Measurements from ENCODE around the gene PNPLA2. TPM values are rescaled to one million over a fixed set of nuclear protein-coding genes. Genes with fewer than 3 reads are reported as not detected.

The PNPLA2 gene
- total RNA-seq, 1 donor from 2014 or later: 107 TPM

GRCh38 chr11:869399-870126, 50.8 kb downstream of the PNPLA2 start:
- ATAC-seq (peak; percentile 2), DNase-seq (ENCODE audit: low spot score) (no peak)

GRCh38 chr11:870127-870413, 51.4 kb downstream of the PNPLA2 start:
- DNase-seq (ENCODE audit: low spot score) (no peak), ATAC-seq (peak; percentile 14)

GRCh38 chr11:870418-870817, 51.7 kb downstream of the PNPLA2 start:
- no peak for DNase-seq (ENCODE audit: low spot score)
- ATAC-seq: no peak

GRCh38 chr11:871472-871871, 52.8 kb downstream of the PNPLA2 start:
- no peak for ATAC-seq
- DNase-seq (ENCODE audit: low spot score): no peak

- DNase-seq (ENCODE audit: low spot score) (no peak), ATAC-seq (no peak)
These were observed 54.1 kb downstream of the PNPLA2 start for GRCh38 chr11:872799-873198.

GRCh38 chr11:873706-874105, 55.0 kb downstream of the PNPLA2 start:
- no peak for ATAC-seq
- no peak for DNase-seq (ENCODE audit: low spot score)

Other genes with a start within 250 kb of the PNPLA2 start
- 25.4 TPM for gene PHRF1, start 242.4 kb upstream of the PNPLA2 start, total RNA-seq
- gene IRF7, start 203.0 kb upstream of the PNPLA2 start, total RNA-seq: 38.5 TPM
- gene CDHR5, start 194.0 kb upstream of the PNPLA2 start, total RNA-seq: 64.8 TPM
- gene SCT, start 191.7 kb upstream of the PNPLA2 start, total RNA-seq: 0.81 TPM
- 0.68 TPM for gene DRD4, start 181.6 kb upstream of the PNPLA2 start, total RNA-seq
- gene DEAF1, start 123.7 kb upstream of the PNPLA2 start, total RNA-seq: 14.8 TPM
- gene TMEM80, start 123.1 kb upstream of the PNPLA2 start, total RNA-seq: 16.8 TPM
- 190 TPM for gene EPS8L2, start 112.7 kb upstream of the PNPLA2 start, total RNA-seq
- 147 TPM for gene TALDO1, start 71.5 kb upstream of the PNPLA2 start, total RNA-seq
- 31.7 TPM for gene GATD1, start 41.4 kb upstream of the PNPLA2 start, total RNA-seq
- gene CEND1, start 28.8 kb upstream of the PNPLA2 start, total RNA-seq: 0.43 TPM
- gene SLC25A22, start 20.6 kb upstream of the PNPLA2 start, total RNA-seq: 51.4 TPM
- gene PIDD1, start 13.7 kb upstream of the PNPLA2 start, total RNA-seq: 14.9 TPM
- 511 TPM for gene RPLP2, start 8.9 kb upstream of the PNPLA2 start, total RNA-seq
- gene CRACR2B, start 9.0 kb downstream of the PNPLA2 start, total RNA-seq: 3.5 TPM
- gene CD151, start 14.0 kb downstream of the PNPLA2 start, total RNA-seq: 120 TPM
- gene POLR2L, start 23.6 kb downstream of the PNPLA2 start, total RNA-seq: 81.5 TPM
- gene TSPAN4, start 23.9 kb downstream of the PNPLA2 start, total RNA-seq: 17.1 TPM
- gene CHID1, start 91.9 kb downstream of the PNPLA2 start, total RNA-seq: 146 TPM
- 53.7 TPM for gene AP2A2, start 107.0 kb downstream of the PNPLA2 start, total RNA-seq
- gene MUC6, start 217.8 kb downstream of the PNPLA2 start, total RNA-seq: 1.0 TPM

All from left lobe of liver (tissue), 2 donors.